Astrocyte (in vitro differentiated cells and primary cell): ENCODE measurements around the gene TRAPPC12. TPM values are rescaled to one million over a fixed set of nuclear protein-coding genes. Genes with fewer than 3 reads are reported as not detected.

Source experiments
- DNase-seq: peaks from one replicate; pipeline ENCODE4 v3.0.0-alpha.2; 2010; ENCODE audit warnings: low read depth
- FAIRE-seq: peaks from 2 replicates; lab custom pipeline; 2011; peaks lifted over from hg19 to GRCh38; lab: Jason Lieb, UNC
- H2AFZ ChIP-seq: 2 replicates; pipeline ENCODE4 v1.6.0; 2012; ENCODE audit warnings: low read depth, low read length, inconsistent platforms
- H3K27ac ChIP-seq: 2 replicates; pipeline ENCODE4 v1.5.1; 2011; ENCODE audit warnings: low read depth, low read length, inconsistent platforms
- H3K27me3 ChIP-seq: 2 replicates; pipeline ENCODE4 v1.6.0; 2011; ENCODE audit warnings: low read length, inconsistent platforms; ENCODE audit not compliant: insufficient read depth
- H3K36me3 ChIP-seq: 2 replicates; pipeline ENCODE4 v1.5.1; 2011; ENCODE audit warnings: low read length, inconsistent platforms; ENCODE audit not compliant: insufficient read depth
- H3K4me1 ChIP-seq: 2 replicates; pipeline ENCODE4 v1.5.1; 2011; ENCODE audit warnings: low read length, inconsistent platforms; ENCODE audit not compliant: insufficient read depth
- H3K4me2 ChIP-seq: 2 replicates; pipeline ENCODE4 v1.6.0; 2012; ENCODE audit warnings: low read length, inconsistent platforms
- H3K4me3 ChIP-seq: 2 replicates; pipeline ENCODE4 v1.5.1; 2011; ENCODE audit warnings: low read depth, mild to moderate bottlenecking, low read length, inconsistent platforms; ENCODE audit not compliant: insufficient read depth
- H3K79me2 ChIP-seq: 2 replicates; pipeline ENCODE4 v1.6.0; 2012; ENCODE audit warnings: mild to moderate bottlenecking, low read length, inconsistent platforms; ENCODE audit not compliant: insufficient read depth
- H3K9ac ChIP-seq: 2 replicates; pipeline ENCODE4 v1.6.0; 2012; ENCODE audit warnings: mild to moderate bottlenecking, low read length, inconsistent platforms
- H3K9me3 ChIP-seq: 2 replicates; pipeline ENCODE4 v1.5.1; 2012; ENCODE audit warnings: low read depth, mild to moderate bottlenecking, low read length, inconsistent platforms; ENCODE audit not compliant: insufficient read depth
- H4K20me1 ChIP-seq: 2 replicates; pipeline ENCODE4 v1.6.0; 2012; ENCODE audit warnings: low read length, inconsistent platforms; ENCODE audit not compliant: insufficient read depth
- H3K27ac Mint-ChIP-seq: one replicate; pipeline ENCODE4 v1.8.0; 2021; ENCODE audit warnings: mild to moderate bottlenecking, mixed read lengths; ENCODE audit not compliant: unreplicated experiment
- H3K27me3 Mint-ChIP-seq: one replicate; pipeline ENCODE4 v1.8.0; 2021; ENCODE audit warnings: low read depth, mixed read lengths; ENCODE audit not compliant: unreplicated experiment
- H3K36me3 Mint-ChIP-seq: one replicate; pipeline ENCODE4 v1.8.0; 2021; ENCODE audit warnings: low read depth, mixed read lengths; ENCODE audit not compliant: unreplicated experiment
- H3K4me1 Mint-ChIP-seq: one replicate; pipeline ENCODE4 v1.8.0; 2021; ENCODE audit warnings: low read depth, mixed read lengths; ENCODE audit not compliant: unreplicated experiment
- H3K4me3 Mint-ChIP-seq: one replicate; pipeline ENCODE4 v1.8.0; 2021; ENCODE audit warnings: mild to moderate bottlenecking, moderate library complexity, mixed read lengths; ENCODE audit not compliant: unreplicated experiment
- H3K9me3 Mint-ChIP-seq: one replicate; pipeline ENCODE4 v1.8.0; 2021; ENCODE audit warnings: mild to moderate bottlenecking, mixed read lengths; ENCODE audit not compliant: unreplicated experiment
- CTCF ChIP-seq: IDR thresholded peaks from 2 replicates; pipeline ENCODE4 v1.5.1; 2011; ENCODE audit warnings: low read depth, mild to moderate bottlenecking, inconsistent platforms, low read length, moderate library complexity; ENCODE audit not compliant: insufficient read depth
- EZH2 ChIP-seq: IDR thresholded peaks from 2 replicates; pipeline ENCODE4 v1.6.1; 2012; ENCODE audit warnings: mild to moderate bottlenecking, low read length, inconsistent platforms; ENCODE audit not compliant: insufficient read depth
- total RNA-seq: library from RNA; stranded (reverse); gene quantifications from 2 replicates; pipeline ENCODE4 v1.2.1, GENCODE V29; 2021

Gene TRAPPC12
- total RNA-seq, 1 donor from 2014 or later = 62.1 TPM

GRCh38 chr2:3377279-3377611, 2.2 kb upstream of the TRAPPC12 start:
- no peaks in the 10 kb centered on the region for H4K20me1 ChIP-seq
- no peaks in the 10 kb centered on the region for H3K27me3 ChIP-seq
- peaks cover 26% of the 10 kb centered on the region for H3K4me1 ChIP-seq
- TF ChIP-seq CTCF (no peak), EZH2 (no peak)
- H3K27ac ChIP-seq = peak overlapping the region; percentile 63
- no peaks in the 10 kb centered on the region for H3K27me3 Mint-ChIP-seq
- no peaks in the 10 kb centered on the region for H3K9me3 Mint-ChIP-seq
- H2AFZ ChIP-seq = peak overlapping the region; percentile 86
- peak overlapping the region; percentile 55 for H3K27ac Mint-ChIP-seq
- peak overlapping the region; percentile 98 for H3K4me3 Mint-ChIP-seq
- peak overlapping the region; percentile 87 for H3K9ac ChIP-seq
- peaks cover 48% of the 10 kb centered on the region for H3K79me2 ChIP-seq
- peaks cover 14% of the 10 kb centered on the region for H3K4me1 Mint-ChIP-seq
- H3K4me3 ChIP-seq = peak overlapping the region; percentile 91
- H3K36me3 ChIP-seq = no peaks in the 10 kb centered on the region
- no peaks in the 10 kb centered on the region for H3K36me3 Mint-ChIP-seq
- H3K4me2 ChIP-seq = peak overlapping the region; percentile 88
- FAIRE-seq (no peak), DNase-seq (peak; percentile 35)
- no peaks in the 10 kb centered on the region for H3K9me3 ChIP-seq

- H3K4me1 Mint-ChIP-seq = peaks cover 14% of the 10 kb centered on the region
- Histone ChIP-seq H3K9ac (peak within 1 kb of the TSS; percentile 87), H3K36me3 (no peaks in the 10 kb centered on the region), H4K20me1 (no peaks in the 10 kb centered on the region), H3K4me1 (peaks cover 26% of the 10 kb centered on the region), H3K79me2 (peaks cover 54% of the 10 kb centered on the region), H3K27me3 (no peaks in the 10 kb centered on the region), H3K27ac (peak within 1 kb of the TSS; percentile 63), H3K4me2 (peak within 1 kb of the TSS; percentile 88), H2AFZ (peak within 1 kb of the TSS; percentile 86), H3K9me3 (no peaks in the 10 kb centered on the region), H3K4me3 (peak within 1 kb of the TSS; percentile 91)
- DNase-seq (peak; percentile 98), FAIRE-seq (no peak)
- no peaks in the 10 kb centered on the region for H3K27me3 Mint-ChIP-seq
- peak within 1 kb of the TSS; percentile 81 for H3K27ac Mint-ChIP-seq
- no peaks in the 10 kb centered on the region for H3K9me3 Mint-ChIP-seq
- no peaks in the 10 kb centered on the region for H3K36me3 Mint-ChIP-seq
- no peak for TF ChIP-seq CTCF
- TF ChIP-seq EZH2 = no peak
- peak within 1 kb of the TSS; percentile 98 for H3K4me3 Mint-ChIP-seq
These were observed 1.7 kb upstream of the TRAPPC12 start, which contains the start of gene EIPR1 for GRCh38 chr2:3377612-3378432. Gene EIPR1 (minus strand): TSS chr2:3377818. CDS start chr2:3377689, 129 bp downstream.

GRCh38 chr2:3379339-3379646, 201 bp upstream of the TRAPPC12 start:
- Histone ChIP-seq H3K9ac (peak overlapping the region; percentile 92), H3K4me1 (peaks cover 26% of the 10 kb centered on the region), H3K79me2 (peaks cover 60% of the 10 kb centered on the region), H3K9me3 (no peaks in the 10 kb centered on the region), H3K4me3 (peak overlapping the region; percentile 87), H2AFZ (peak overlapping the region; percentile 93), H4K20me1 (no peaks in the 10 kb centered on the region), H3K27ac (peak overlapping the region; percentile 89), H3K36me3 (no peaks in the 10 kb centered on the region), H3K27me3 (no peaks in the 10 kb centered on the region), H3K4me2 (peak overlapping the region; percentile 85)
- H3K9me3 Mint-ChIP-seq = no peaks in the 10 kb centered on the region
- H3K36me3 Mint-ChIP-seq = no peaks in the 10 kb centered on the region
- FAIRE-seq (no peak), DNase-seq (no peak)
- H3K27ac Mint-ChIP-seq = peak overlapping the region; percentile 47
- TF ChIP-seq EZH2 (no peak), CTCF (no peak)
- peak overlapping the region; percentile 98 for H3K4me3 Mint-ChIP-seq
- peaks cover 14% of the 10 kb centered on the region for H3K4me1 Mint-ChIP-seq
- H3K27me3 Mint-ChIP-seq = no peaks in the 10 kb centered on the region
